Esophagus squamous epithelium (tissue), 5 donors: ENCODE results near the gene SYTL3. TPM values are rescaled to one million over a fixed set of nuclear protein-coding genes. Genes with fewer than 3 reads are reported as not detected.

Experiments
- DNase-seq: peaks from one replicate; lab custom pipeline; 2025; lab: John Stamatoyannopoulos, UW
- H3K27ac ChIP-seq, 4 donors: fragments of 200-600 bp; sonication (generic); one replicate each; pipeline ENCODE4 v1.5.1; 2016 to 2019; ENCODE audit warnings: mild to moderate bottlenecking in 1 of 4
- H3K27me3 ChIP-seq, 4 donors: fragments of 200-600 bp; sonication (generic); 1 replicate in 3 of 4; 2 replicates in 1 of 4; pipeline versions ENCODE4 v1.5.1 to v1.6.0; 2017 to 2021; ENCODE audit warnings: antibody characterized with exemption in 1 of 4
- H3K36me3 ChIP-seq, 3 donors: fragments of 200-600 bp; sonication (generic); one replicate each; pipeline ENCODE4 v1.5.1; 2016 to 2019
- H3K4me1 ChIP-seq, 3 donors: fragments of 200-600 bp; sonication (generic); one replicate each; pipeline ENCODE4 v1.5.1; 2017 to 2019
- H3K4me3 ChIP-seq, 4 donors: fragments of 200-600 bp; sonication (generic); 1 replicate in 3 of 4; 2 replicates in 1 of 4; pipeline ENCODE4 v1.5.1; 2016 to 2019; ENCODE audit warnings: mild to moderate bottlenecking in 2 of 4, moderate library complexity in 1 of 4
- H3K9me3 ChIP-seq, 3 donors: fragments of 200-600 bp; sonication (generic); one replicate each; pipeline ENCODE4 v1.5.1; 2016 to 2019
- POLR2A ChIP-seq, 4 donors: fragments of 450-650 bp; IDR thresholded peaks; one replicate each; pipeline ENCODE4 v1.6.1; 2017; ENCODE audit warnings: antibody characterized with exemption in 4 of 4, mild to moderate bottlenecking in 4 of 4, moderate library complexity in 3 of 4
- WGBS, 2 donors: methylation state at CpG; one replicate each; pipeline ENCODE4 v1.1.5; 2018; 5-methylcytosine and 5-hydroxymethylcytosine counted together
- intact Hi-C: fragments of 100-400 bp; cut with DNase I; formaldehyde crosslinking; loops from one replicate; pipeline ENCODE4 v1.15.0; 2022
- total RNA-seq, 4 donors: library from RNA; depleted of rRNA; stranded (reverse); fragments of >200 nt; gene quantifications; one replicate each; pipeline ENCODE4 v1.1.0, GENCODE V29; 2016
- TF ChIP-seq, protein P1 (sequence below), 6 experiments: fragments of 450-650 bp in 4 of 6; fragments of 200-600 bp in 2 of 6; sonication (generic) in 2 of 6; IDR thresholded peaks; one replicate each; pipeline ENCODE4 v1.5.1; 2016 to 2019; ENCODE audit warnings: antibody characterized with exemption in 6 of 6, mild to moderate bottlenecking in 4 of 6, moderate library complexity in 4 of 6
- donor health status: DM: yes; HTN: yes; CAD: no.

Gene SYTL3
- total RNA-seq, 4 donors from 2014 or later, result 1.6 to 8.0 (median 3.0) TPM

DNA sequence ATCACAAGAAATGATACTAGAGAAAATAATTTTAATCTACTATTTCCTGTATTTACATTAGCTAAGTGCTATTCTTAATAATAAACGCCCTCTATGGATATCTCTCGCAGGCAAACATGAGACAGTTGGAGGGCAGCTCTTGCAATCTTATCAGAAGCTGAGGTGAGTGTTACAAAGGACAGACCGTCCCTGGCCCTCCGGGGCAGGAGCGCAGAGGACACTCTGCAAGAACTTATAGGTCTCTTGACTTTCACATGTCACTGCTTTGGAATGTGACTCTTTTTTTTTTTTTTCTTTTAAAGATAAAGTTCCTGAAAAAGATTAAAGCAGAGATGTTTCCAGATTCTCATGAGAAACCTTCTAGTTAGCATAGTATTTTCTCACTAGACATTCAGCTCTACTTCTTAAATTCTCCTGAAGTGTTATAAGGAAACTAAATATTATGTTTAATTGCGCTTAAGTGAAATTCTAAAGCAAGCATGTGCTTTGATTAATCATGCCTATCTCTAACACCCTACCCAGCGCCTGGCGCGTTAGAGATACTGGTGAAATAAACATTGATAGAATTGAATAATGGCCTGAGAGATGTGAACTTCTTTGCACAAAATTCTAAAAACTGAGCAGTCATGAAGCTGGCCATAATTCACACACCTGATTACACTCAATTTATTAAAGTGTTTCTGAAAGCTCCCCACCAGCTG lies 57.4 kb downstream of the SYTL3 start:
- no peaks in the 10 kb centered on the region for H3K27me3 ChIP-seq
- intact Hi-C loops, result no loop called here
- H3K36me3 ChIP-seq, result no peaks in the 10 kb centered on the region
- no peak for DNase-seq
- peaks cover 30 to 64% (median 35%) of the 10 kb centered on the region in 3 donors for H3K4me1 ChIP-seq
- no peaks in the 10 kb centered on the region for H3K9me3 ChIP-seq
- 33 to 34% methylated on average over 9 of the region's 9 CpGs for WGBS, 2 donors
- H3K27ac ChIP-seq, result peak overlapping the region; percentile 4 to 81 (median 74)
- H3K4me3 ChIP-seq, result no peak overlapping the region
- TF ChIP-seq POLR2A (IDR thresholded peaks at IDR 0.05), result no peak
- TF ChIP-seq, protein P1, sequence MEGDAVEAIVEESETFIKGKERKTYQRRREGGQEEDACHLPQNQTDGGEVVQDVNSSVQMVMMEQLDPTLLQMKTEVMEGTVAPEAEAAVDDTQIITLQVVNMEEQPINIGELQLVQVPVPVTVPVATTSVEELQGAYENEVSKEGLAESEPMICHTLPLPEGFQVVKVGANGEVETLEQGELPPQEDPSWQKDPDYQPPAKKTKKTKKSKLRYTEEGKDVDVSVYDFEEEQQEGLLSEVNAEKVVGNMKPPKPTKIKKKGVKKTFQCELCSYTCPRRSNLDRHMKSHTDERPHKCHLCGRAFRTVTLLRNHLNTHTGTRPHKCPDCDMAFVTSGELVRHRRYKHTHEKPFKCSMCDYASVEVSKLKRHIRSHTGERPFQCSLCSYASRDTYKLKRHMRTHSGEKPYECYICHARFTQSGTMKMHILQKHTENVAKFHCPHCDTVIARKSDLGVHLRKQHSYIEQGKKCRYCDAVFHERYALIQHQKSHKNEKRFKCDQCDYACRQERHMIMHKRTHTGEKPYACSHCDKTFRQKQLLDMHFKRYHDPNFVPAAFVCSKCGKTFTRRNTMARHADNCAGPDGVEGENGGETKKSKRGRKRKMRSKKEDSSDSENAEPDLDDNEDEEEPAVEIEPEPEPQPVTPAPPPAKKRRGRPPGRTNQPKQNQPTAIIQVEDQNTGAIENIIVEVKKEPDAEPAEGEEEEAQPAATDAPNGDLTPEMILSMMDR (IDR thresholded peaks at IDR 0.05), result no peak

DNA sequence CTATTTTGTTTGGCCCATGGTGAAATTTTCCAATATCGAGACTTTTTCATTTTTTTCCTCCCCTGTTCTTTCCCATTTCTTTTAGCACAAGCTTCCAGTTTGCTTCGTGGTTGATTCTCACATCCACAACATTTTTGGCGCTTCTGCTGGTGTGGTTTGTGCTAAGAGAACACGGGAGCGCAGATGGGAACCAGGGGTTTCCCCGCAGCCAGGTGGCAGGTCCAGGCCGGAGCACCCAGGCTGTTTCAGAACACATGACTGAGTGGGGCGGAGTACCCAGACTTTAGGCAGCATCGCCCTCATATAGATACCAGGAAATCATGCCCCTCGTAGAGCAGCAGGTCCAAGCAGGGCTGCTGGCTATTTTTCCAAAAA lies 58.0 kb downstream of the SYTL3 start:
- no peak for DNase-seq
- 31 to 58% methylated on average over 6 to 10 of the region's 10 CpGs for WGBS, 2 donors
- TF ChIP-seq, protein P1 (IDR thresholded peaks at IDR 0.05), result peak in 5 of 6 experiments; percentile 23 to 65 (median 33)
- no peak for TF ChIP-seq POLR2A (IDR thresholded peaks at IDR 0.05)
- Histone ChIP-seq H3K9me3 (no peaks in the 10 kb centered on the region), H3K4me3 (peak overlapping the region in 1 of 4 donors; percentile 25), H3K27me3 (no peaks in the 10 kb centered on the region), H3K4me1 (peaks cover 30 to 65% (median 35%) of the 10 kb centered on the region in 3 donors), H3K36me3 (no peaks in the 10 kb centered on the region), H3K27ac (peak overlapping the region; percentile 4 to 81 (median 66))
- intact Hi-C loops, result no loop called here

DNA sequence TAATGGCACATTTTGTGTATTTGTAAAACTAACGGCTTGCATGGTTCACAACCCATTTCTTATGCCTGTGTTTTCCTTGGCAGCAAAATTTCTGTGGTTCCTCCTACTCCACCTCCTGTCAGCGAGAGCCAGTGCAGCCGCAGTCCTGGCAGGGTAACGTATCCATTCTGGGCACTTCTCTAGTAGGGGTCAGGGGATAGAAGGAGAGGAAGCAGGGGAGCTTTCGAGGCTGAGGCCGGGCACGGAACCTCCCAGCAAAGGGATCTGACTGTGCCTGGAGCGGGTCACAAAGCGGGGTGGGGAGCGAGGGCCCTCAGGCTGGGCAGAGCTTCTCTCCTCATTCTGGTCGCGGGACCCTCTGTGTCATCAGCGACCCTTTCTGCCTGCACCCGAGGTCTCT lies 58.4 kb downstream of the SYTL3 start:
- 44 to 68% methylated on average over 4 to 8 of the region's 14 CpGs for WGBS, 2 donors
- Histone ChIP-seq H3K36me3 (peaks cover 0 to under 1% (median 0%) of the 10 kb centered on the region in 3 donors), H3K9me3 (no peaks in the 10 kb centered on the region), H3K4me3 (peak overlapping the region in 1 of 4 donors; percentile 25), H3K27me3 (no peaks in the 10 kb centered on the region), H3K4me1 (peaks cover 30 to 63% (median 35%) of the 10 kb centered on the region in 3 donors), H3K27ac (peak overlapping the region; percentile 4 to 81 (median 66))
- no peak for TF ChIP-seq POLR2A (IDR thresholded peaks at IDR 0.05)
- TF ChIP-seq, protein P1 (IDR thresholded peaks at IDR 0.05), result no peak
- DNase-seq, result no peak
- intact Hi-C loops, result no loop called here

DNA sequence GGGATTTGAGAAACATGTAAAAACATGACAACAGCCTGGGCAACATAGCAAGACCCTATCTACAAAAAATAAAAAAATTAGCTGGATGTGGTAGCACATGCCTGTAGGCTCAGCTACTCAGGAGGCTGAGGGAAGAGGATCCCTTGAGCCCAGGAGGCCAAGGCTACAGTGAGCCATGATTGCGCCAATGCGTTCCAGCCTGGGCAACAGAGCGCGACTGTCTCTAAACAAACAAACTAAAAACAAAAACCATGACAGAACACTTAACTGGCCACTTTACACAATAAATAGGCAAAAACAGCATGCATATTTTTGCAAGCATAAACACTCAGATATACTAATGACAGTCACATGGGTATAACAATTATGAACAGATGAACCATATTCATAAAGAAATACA lies 60.0 kb downstream of the SYTL3 start:
- no peak for DNase-seq
- 95 to 96% methylated on average over 4 of the region's 4 CpGs for WGBS, 2 donors
- Histone ChIP-seq H3K27ac (no peak overlapping the region), H3K4me1 (peaks cover 18 to 48% (median 22%) of the 10 kb centered on the region in 3 donors), H3K27me3 (no peaks in the 10 kb centered on the region), H3K9me3 (no peaks in the 10 kb centered on the region), H3K4me3 (no peak overlapping the region), H3K36me3 (peaks cover 0 to 7% (median 0%) of the 10 kb centered on the region in 3 donors)
- intact Hi-C loops, result no loop called here
- no peak for TF ChIP-seq POLR2A (IDR thresholded peaks at IDR 0.05)
- TF ChIP-seq, protein P1 (IDR thresholded peaks at IDR 0.05), result no peak

DNA sequence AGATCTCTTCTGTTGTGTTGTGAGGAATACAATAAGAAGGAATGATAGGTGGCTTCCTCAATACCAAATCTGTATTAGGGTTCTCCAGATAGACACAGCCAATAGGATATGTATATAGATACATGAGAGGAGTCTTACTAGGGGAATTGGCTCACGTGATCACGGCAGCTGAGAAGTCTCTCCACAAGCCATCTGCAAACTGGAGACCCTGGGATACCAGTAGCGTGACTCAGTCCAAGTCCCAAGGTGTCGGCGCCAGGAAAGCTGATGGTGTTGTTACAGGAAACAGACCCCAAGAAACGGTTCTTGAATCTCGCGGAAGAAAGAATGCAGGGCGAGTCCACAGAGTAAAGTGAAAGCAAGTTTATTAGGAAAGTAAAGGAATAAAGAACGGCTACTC lies 61.4 kb downstream of the SYTL3 start:
- no peak for TF ChIP-seq POLR2A (IDR thresholded peaks at IDR 0.05)
- TF ChIP-seq, protein P1 (IDR thresholded peaks at IDR 0.05), result no peak
- peaks cover 10 to 42% (median 20%) of the 10 kb centered on the region in 3 donors for H3K4me1 ChIP-seq
- no peaks in the 10 kb centered on the region for H3K9me3 ChIP-seq
- H3K36me3 ChIP-seq, result peaks cover 0 to 7% (median 0%) of the 10 kb centered on the region in 3 donors
- no peak overlapping the region for H3K4me3 ChIP-seq
- no peaks in the 10 kb centered on the region for H3K27me3 ChIP-seq
- no peak for DNase-seq
- WGBS, 2 donors, result 81% methylated on average over 9 to 10 of the region's 10 CpGs
- intact Hi-C loops, result no loop called here
- no peak overlapping the region for H3K27ac ChIP-seq
